ENCODE data around the gene ABTB2.

DNA sequence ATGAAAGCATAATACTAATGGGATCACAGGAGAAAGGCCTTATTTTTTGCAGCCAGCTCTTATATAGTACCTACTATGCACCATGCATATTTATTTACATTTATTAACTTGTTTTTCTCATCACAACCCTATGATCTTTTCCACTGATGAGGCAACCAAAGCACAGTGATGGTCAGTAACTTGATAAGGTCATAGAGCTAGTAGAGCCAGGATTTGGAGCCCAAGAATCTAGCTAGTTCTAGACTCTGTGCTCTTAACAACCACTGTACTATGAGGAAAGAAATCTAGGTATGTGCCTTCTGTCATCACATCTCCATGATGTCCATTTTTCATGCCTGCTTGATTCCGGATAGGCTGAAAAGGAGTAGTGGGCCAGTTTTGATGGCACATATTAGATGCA is 24.0 kb upstream of the ABTB2 start:
- TF ChIP-seq, protein P1, sequence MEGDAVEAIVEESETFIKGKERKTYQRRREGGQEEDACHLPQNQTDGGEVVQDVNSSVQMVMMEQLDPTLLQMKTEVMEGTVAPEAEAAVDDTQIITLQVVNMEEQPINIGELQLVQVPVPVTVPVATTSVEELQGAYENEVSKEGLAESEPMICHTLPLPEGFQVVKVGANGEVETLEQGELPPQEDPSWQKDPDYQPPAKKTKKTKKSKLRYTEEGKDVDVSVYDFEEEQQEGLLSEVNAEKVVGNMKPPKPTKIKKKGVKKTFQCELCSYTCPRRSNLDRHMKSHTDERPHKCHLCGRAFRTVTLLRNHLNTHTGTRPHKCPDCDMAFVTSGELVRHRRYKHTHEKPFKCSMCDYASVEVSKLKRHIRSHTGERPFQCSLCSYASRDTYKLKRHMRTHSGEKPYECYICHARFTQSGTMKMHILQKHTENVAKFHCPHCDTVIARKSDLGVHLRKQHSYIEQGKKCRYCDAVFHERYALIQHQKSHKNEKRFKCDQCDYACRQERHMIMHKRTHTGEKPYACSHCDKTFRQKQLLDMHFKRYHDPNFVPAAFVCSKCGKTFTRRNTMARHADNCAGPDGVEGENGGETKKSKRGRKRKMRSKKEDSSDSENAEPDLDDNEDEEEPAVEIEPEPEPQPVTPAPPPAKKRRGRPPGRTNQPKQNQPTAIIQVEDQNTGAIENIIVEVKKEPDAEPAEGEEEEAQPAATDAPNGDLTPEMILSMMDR (IDR thresholded peaks at IDR 0.05): no peak
- TF ChIP-seq POLR2A (IDR thresholded peaks at IDR 0.05): no peak

Measured in Peyer's patch (tissue), 4 donors.